ENCODE results near the gene ZBTB7B. TPM values are rescaled to one million over a fixed set of nuclear protein-coding genes. Genes with fewer than 3 reads are reported as not detected.

Gene ZBTB7B
- total RNA-seq, 1 experiment from 2014 or later: 38.3 TPM

DNA sequence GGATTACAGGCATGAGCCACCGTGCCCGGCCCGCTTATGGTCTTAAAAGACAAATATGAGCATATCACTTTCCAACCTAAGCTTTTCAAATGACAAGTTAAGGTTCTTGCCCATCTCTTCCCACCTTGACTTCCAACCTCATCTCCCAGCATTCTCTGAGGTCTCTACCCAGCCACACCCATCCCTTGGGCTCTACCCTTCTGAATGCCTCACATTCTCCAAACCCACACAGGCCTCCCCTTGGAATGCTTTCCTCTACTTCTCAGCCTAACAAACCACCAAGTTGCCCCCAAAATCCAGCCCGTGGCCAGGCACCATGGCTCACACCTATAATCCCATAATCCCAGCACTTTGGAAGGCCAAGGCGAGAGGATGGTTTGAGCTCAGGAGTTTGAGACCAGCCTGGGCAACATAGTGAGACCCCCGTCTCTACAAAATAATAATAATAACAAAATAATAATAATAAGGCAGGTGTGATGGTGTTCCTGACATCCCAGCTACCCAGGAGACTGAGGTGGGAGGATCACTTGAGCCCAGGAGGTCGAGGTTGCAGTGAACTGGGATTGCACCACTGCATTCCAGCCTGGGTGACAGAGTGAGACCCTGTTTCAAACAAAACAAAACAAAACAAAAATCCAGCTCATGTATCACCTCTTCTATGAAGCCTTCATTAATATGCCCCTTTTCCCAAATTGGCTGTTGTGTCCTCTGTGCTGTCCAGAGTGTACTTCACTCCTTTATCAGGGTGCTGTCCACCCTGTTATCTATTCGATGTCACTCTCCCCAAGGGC lies 19.7 kb downstream of the ZBTB7B start:
- H3K9ac ChIP-seq (ENCODE audit: extremely low read depth, insufficient read length, low read length): no peak overlapping the region
- H3K9me3 ChIP-seq (ENCODE audit: control insufficient read depth, low read depth, low read length): no peaks in the 10 kb centered on the region
- H2BK20ac ChIP-seq (ENCODE audit: low read depth, low read length, poor library complexity, severe bottlenecking): no peak overlapping the region
- no peaks in the 10 kb centered on the region for H3K27me3 ChIP-seq (ENCODE audit: insufficient read depth, low read length)
- H2BK120ac ChIP-seq (ENCODE audit: low read depth, low read length, poor library complexity, severe bottlenecking): no peak overlapping the region
- H3K18ac ChIP-seq (ENCODE audit: insufficient read length, low read depth, low read length): no peak overlapping the region
- TF ChIP-seq, protein P1, sequence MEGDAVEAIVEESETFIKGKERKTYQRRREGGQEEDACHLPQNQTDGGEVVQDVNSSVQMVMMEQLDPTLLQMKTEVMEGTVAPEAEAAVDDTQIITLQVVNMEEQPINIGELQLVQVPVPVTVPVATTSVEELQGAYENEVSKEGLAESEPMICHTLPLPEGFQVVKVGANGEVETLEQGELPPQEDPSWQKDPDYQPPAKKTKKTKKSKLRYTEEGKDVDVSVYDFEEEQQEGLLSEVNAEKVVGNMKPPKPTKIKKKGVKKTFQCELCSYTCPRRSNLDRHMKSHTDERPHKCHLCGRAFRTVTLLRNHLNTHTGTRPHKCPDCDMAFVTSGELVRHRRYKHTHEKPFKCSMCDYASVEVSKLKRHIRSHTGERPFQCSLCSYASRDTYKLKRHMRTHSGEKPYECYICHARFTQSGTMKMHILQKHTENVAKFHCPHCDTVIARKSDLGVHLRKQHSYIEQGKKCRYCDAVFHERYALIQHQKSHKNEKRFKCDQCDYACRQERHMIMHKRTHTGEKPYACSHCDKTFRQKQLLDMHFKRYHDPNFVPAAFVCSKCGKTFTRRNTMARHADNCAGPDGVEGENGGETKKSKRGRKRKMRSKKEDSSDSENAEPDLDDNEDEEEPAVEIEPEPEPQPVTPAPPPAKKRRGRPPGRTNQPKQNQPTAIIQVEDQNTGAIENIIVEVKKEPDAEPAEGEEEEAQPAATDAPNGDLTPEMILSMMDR (conservative IDR thresholded peaks at IDR 0.05): no peak
- H3K14ac ChIP-seq (ENCODE audit: insufficient read depth, low read length): no peak overlapping the region
- H2BK15ac ChIP-seq (ENCODE audit: low read depth, low read length): no peak overlapping the region
- no peak for DNase-seq
- no peak overlapping the region for H3K27ac ChIP-seq (ENCODE audit: insufficient read length, low read depth, low read length)
- Mint-ChIP-seq H3K4me1 (peaks cover 23 to 44% of the 10 kb centered on the region in 2 experiments), H3K36me3 (ENCODE audit: insufficient read depth in 1 of 3, low read depth in 3 of 3) (peaks cover 0 to 6% (median 6%) of the 10 kb centered on the region in 3 experiments; a peak in 1 of 7 replicates), H3K27me3 (ENCODE audit: low read depth) (peaks cover 12% of the 10 kb centered on the region), H3K27ac (no peak overlapping the region; a peak in 2 of 7 replicates), H3K9me3 (no peaks in the 10 kb centered on the region), H3K4me3 (no peak overlapping the region; a peak in 1 of 5 replicates)
- H3T11ph ChIP-seq (ENCODE audit: low read length): no peak overlapping the region
- H4K5ac ChIP-seq (ENCODE audit: insufficient read length, low read depth, low read length): no peak overlapping the region
- H2AFZ ChIP-seq (ENCODE audit: low read length): no peak overlapping the region
- WGBS (ENCODE audit: extremely low coverage, insufficient read length, low lambda C conversion rate): no CpG with 5 or more reads among the region's 8 CpGs
- no peak overlapping the region for H2BK5ac ChIP-seq (ENCODE audit: insufficient read length, low read length)
- H3K79me1 ChIP-seq (ENCODE audit: insufficient read depth, low read depth, low read length, poor library complexity, severe bottlenecking): no peaks in the 10 kb centered on the region
- no peaks in the 10 kb centered on the region for H3K23me2 ChIP-seq (ENCODE audit: insufficient read length, low read depth, low read length, poor library complexity, severe bottlenecking)
- H3K23ac ChIP-seq (ENCODE audit: insufficient read length, low read depth, low read length): no peak overlapping the region
- H4K91ac ChIP-seq (ENCODE audit: insufficient read length, low read depth, low read length): no peak overlapping the region
- no peak overlapping the region for H3K4ac ChIP-seq (ENCODE audit: low read depth, low read length)
- H4K20me1 ChIP-seq (ENCODE audit: control insufficient read depth, insufficient read depth, insufficient read length): no peaks in the 10 kb centered on the region
- H3K4me2 ChIP-seq (ENCODE audit: insufficient read depth, insufficient read length, low read length): no peak overlapping the region
- H4K8ac ChIP-seq (replicated peaks; ENCODE audit: insufficient read length, low read depth, low read length): no peak overlapping the region
- H2AK5ac ChIP-seq (ENCODE audit: insufficient read length, low read length): no peak overlapping the region
- H3K79me2 ChIP-seq (ENCODE audit: insufficient read depth, low read length): no peaks in the 10 kb centered on the region
- H3K56ac ChIP-seq (ENCODE audit: insufficient read length, low read depth, low read length): no peak overlapping the region
- no peaks in the 10 kb centered on the region for H3K4me1 ChIP-seq (ENCODE audit: insufficient read depth, low read length)
- H2BK12ac ChIP-seq (ENCODE audit: insufficient read length, low read depth, low read length): no peak overlapping the region
